Embryonic facial prominence (tissue), 1 donor: ENCODE measurements around the gene HCN2.

Experiments
- DNase-seq: peaks from one replicate; pipeline ENCODE4 v3.0.0-alpha.2; 2016; ENCODE audit errors: extremely low spot score

The HCN2 gene

GRCh38 chr19:656751-657559, 67.3 kb downstream of the HCN2 start:
- no peak for DNase-seq

DNA sequence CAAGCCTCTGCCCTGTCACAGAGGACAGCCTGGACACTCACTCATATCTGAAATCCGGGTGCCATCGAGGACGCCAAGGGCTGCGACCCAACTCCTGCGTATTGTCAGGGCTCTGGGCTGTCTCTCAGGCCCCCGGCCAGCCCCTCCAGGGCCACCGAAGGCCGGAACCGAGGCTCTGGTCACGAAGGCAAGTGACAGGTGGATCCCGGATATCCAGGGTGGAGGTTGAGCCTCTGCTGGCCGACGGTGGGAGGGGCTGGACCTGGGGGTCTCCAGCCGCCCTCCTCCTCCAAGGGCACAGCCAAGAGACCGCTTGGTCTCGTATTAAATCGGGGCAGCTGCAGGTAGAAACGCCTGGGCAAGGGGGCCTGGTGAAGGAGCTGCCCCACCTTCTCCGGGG, 67.9 kb downstream of the HCN2 start:
- DNase-seq, result no peak

DNA sequence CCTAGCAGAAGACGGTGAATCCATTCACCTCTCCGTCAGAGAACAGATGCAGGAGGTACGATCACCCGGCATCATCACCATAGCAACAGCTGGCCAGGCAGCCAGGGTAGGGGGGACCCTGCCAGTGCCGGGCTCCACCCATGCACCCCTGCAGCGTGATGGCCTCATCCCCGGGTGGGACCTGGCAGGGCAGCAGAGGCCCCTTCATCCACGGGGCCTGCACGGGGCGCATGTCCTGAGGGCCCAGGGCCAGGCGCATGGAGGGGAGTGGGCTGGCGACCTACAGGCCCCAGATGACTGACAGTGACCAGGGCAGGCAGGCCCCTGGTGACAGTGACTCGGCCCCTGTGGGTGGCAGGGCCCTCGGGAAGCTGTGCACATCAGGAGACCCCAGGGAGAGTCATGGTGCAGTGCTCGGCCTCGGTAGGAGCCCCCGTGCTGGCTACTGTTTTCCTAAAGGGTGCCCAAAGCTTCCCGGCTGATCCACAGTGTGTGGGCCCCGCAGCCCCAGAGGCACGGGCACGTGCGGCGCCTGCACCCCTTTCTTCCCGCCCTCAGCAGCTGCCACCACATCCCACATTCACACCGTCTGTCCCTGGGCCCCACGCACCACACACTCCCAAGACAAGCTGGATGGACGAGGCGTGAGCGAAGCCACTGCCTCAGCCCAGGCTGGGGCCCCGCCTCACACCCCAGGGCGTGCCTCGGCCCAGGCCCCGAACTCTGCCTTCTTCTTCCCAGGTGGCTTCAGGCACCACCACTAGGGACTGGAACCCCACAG, 68.6 kb downstream of the HCN2 start:
- no peak for DNase-seq

GRCh38 chr19:658916-659839, 69.5 kb downstream of the HCN2 start:
- no peak for DNase-seq

DNA sequence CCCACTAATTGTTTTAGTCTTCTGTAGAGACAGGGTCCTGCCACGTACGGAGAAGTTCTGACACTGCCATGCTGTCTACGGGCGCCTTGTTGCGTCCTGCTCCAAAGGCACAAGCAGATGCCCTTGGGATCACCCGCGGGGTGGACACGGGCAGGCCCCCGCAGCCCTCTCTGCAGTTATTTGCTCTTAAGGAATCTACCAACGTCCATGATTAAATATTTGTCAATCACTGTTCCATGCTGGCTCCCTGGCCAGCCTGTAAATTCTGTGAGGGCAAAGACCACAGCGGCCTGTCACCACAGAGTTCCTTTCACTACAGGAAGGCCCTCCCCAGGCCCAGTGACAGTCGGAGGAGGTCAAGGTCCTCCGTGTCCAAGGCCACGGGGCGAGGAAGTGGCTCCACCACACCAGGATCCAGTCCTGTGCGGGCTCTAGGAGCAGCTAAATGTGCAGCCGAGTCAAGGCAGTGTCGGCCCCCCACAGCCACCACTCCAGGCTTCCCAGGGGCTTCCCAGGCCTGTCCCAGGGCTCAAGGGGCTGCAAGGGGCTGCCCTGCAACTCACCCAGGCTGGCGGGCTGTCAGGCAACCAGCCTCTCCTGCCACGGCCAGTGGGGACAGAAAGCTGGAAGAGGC, 71.2 kb downstream of the HCN2 start:
- no peak for DNase-seq

DNA sequence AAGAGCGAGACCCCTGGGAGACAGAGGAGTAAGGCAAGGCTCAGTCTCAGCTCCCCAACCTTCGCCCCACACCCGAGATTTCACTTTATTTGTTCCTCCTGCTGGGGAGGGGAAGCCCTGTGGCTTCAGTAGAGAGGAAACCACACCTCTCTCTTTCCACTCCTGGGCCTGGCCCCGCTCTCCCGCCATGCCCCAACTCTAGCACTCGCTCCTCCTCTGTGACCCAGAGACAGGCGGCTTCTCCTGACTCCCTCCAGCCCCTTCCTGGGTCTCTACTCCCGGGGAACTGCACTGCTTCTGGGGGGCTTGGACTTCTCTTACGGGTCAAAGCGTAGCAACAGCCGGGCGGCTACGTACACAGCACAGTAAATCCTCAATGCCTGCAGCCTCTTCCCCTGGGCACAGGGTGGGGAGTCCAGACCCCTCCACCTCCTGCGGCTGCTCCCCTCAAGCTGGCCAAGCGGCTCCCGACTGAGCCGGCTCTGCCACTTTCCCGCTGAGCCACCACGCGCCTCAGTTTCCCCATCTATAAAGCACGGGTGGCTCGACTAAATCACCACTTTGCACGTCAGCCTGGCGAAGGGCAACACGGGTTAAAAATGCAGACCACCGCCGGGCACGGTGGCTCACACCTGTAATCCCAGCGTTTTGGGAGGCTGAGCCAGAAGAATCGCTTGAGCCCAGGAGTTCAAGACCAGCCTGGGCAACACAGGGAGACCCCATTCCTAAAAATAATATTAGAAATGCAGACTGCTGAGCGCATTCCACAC, 71.9 kb downstream of the HCN2 start:
- DNase-seq, result no peak

DNA sequence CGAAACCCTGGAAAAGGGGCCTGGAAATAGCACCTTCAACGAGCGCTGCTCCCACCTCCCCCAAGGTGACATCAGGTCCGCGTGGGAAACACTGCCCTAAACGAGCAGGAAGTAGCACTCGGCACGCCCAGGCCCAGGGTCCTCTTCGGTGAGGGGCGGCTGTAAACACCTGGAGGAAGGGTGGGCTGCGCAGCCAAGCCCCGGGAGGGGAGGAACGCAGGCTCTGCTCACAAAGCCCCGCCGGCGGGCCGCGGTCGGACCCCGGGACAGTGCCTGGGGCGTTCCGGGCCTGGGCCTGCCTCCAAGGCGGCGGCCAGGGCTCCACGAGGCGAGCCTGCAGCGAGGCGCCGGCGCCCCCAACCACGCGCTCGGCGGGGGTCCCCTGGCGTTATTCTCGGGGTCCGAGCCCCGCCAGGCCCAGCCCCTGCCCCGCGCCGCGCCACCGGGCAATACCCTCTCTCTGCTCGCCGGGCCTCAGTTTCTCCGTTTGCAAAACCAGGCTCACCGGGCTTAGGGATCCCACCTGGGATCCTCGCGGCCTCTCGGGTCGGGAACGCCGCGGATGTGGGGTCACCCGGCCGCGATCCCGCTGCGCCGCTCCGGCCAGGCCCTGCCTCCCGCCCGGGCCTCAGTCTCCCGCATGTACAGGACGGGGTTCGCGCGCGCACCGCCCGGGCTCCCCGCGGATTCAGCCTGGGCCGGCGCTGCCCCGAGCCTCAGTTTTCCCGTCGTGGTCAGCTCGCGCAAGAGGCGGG, 72.7 kb downstream of the HCN2 start:
- DNase-seq, result no peak

DNA sequence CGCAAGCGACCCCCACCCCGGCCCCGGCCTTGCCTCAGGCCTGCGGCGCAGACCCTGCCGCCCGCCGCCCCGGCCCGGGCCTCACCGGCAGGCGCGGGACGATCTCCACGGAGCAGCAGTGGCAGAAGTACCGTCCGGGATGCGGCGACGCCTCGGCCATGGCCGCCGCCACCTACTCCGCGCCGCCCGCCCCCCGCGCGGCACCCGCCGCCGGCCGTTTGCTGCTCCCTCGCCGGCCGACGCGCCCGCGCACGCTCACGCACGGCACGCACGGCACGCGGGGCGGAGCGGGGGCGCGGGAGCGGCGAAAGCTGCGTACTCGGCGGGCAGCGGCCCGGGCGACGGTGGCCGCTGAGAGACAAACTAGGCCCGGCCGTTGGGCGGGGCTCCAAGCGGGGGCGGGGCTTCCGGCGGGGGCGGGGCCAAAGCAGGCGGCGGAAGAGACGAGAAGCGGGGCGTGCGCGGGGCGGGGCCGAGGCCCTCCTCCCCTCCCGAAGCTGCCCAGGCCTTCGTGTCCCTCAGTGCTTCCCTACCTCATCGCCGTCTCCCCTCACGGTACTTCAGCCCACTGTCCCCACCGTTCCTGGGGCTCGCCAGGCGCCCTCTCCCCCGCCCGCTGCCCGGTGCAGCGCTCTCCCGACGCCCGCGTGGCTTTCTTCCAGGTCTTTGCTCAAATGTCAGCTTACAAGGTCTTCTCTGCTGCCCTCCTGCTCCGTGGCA, 73.4 kb downstream of the HCN2 start, which contains the start of gene RNF126:
RNF126 (minus strand) TSS at position 253 of the 720 bp plus-strand sequence; CDS start at position 160, 93 bp downstream.
- peak; percentile 77 for DNase-seq

DNA sequence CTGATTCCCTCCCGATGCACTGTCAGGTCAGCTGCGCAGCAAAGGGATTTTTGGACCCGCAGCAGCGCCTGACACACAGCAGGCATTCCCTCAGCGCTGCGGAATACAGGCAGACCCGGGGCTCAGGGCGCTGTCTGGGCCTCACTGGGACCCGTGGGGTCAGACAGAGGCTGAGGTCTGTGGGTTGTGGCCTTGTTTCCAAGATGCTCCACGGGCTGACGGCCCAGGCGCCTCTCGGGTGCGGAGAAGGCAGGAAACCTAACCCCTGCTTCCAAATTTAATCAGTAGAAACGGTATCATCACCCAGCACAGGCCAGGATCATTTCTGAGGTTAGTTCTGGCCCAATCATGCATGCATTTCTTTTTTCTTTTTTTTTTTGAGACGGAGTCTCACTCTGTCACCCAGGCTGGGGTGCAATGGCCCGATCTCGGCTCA, 74.0 kb downstream of the HCN2 start:
- DNase-seq, result no peak

GRCh38 chr19:664913-665443, 75.3 kb downstream of the HCN2 start:
- peak; percentile 53 for DNase-seq
